CD14-positive monocyte (primary cell): ENCODE measurements around the gene SLC17A1. TPM values are rescaled to one million over a fixed set of nuclear protein-coding genes. Genes with fewer than 3 reads are reported as not detected.

Experiments used
- DNase-seq, 3 donors: peaks; one replicate each; pipeline ENCODE4 v3.0.0-alpha.2; 2011 to 2022
- H2AFZ ChIP-seq: 2 replicates; pipeline ENCODE4 v1.6.0; 2012; ENCODE audit warnings: mild to moderate bottlenecking, low read depth, low read length, inconsistent platforms; ENCODE audit not compliant: insufficient read depth, poor library complexity, severe bottlenecking
- H3K27ac ChIP-seq, 2 donors: 1 replicate in 1 of 2; 2 replicates in 1 of 2; pipeline ENCODE4 v1.5.1; 2012 to 2013; ENCODE audit warnings: low read length in 2 of 2, control low read depth in 1 of 2, inconsistent platforms in 1 of 2, low read depth in 1 of 2, mild to moderate bottlenecking in 1 of 2
- H3K27me3 ChIP-seq, 2 donors: one replicate each; pipeline versions ENCODE4 v1.6.0 to v1.6.1; 2011 to 2013; ENCODE audit warnings: low read length in 2 of 2; ENCODE audit not compliant: control insufficient read depth in 2 of 2, insufficient read depth in 2 of 2
- H3K36me3 ChIP-seq, 2 donors: replicated peaks in 1 of 2; 1 replicate in 1 of 2; 2 replicates in 1 of 2; pipeline versions ENCODE4 v1.5.1 to v1.6.1; 2012 to 2013; ENCODE audit warnings: low read length in 2 of 2, control low read depth in 1 of 2, inconsistent platforms in 1 of 2, mild to moderate bottlenecking in 1 of 2; ENCODE audit not compliant: insufficient read depth in 2 of 2, control insufficient read depth in 1 of 2
- H3K4me1 ChIP-seq, 2 donors: 1 replicate in 1 of 2; 2 replicates in 1 of 2; pipeline versions ENCODE4 v1.5.1 to v1.6.1; 2012 to 2013; ENCODE audit warnings: low read length in 2 of 2, control low read depth in 1 of 2, inconsistent platforms in 1 of 2, mild to moderate bottlenecking in 1 of 2, moderate library complexity in 1 of 2; ENCODE audit not compliant: insufficient read depth in 2 of 2, control insufficient read depth in 1 of 2
- H3K4me2 ChIP-seq: replicated peaks from 2 replicates; pipeline ENCODE3; 2012; ENCODE audit warnings: low read length, moderate library complexity, mild to moderate bottlenecking; ENCODE audit not compliant: poor library complexity, severe bottlenecking; ENCODE audit errors: extremely low read depth
- H3K4me3 ChIP-seq, 3 experiments: fragments of 200-600 bp in 1 of 3; sonication (generic) in 1 of 3; replicated peaks in 1 of 3; 1 replicate in 2 of 3; 2 replicates in 1 of 3; pipeline ENCODE4 v1.5.1; 2011 to 2013; ENCODE audit warnings: low read length in 3 of 3, mild to moderate bottlenecking in 3 of 3, control low read depth in 2 of 3, low read depth in 2 of 3, inconsistent platforms in 1 of 3, moderate library complexity in 1 of 3
- H3K79me2 ChIP-seq: 2 replicates; pipeline ENCODE4 v1.6.0; 2012; ENCODE audit warnings: mild to moderate bottlenecking, control low read depth, inconsistent platforms, low read length, moderate library complexity; ENCODE audit not compliant: insufficient read depth
- H3K9ac ChIP-seq: 2 replicates; pipeline ENCODE4 v1.6.0; 2017; ENCODE audit warnings: low read length, mild to moderate bottlenecking; ENCODE audit not compliant: insufficient read depth, poor library complexity, severe bottlenecking
- H3K9me3 ChIP-seq, 2 donors: replicated peaks in 1 of 2; 1 replicate in 1 of 2; 2 replicates in 1 of 2; pipeline versions ENCODE4 v1.5.1 to v1.6.1; 2012 to 2013; ENCODE audit warnings: low read length in 2 of 2, control low read depth in 1 of 2; ENCODE audit not compliant: control insufficient read depth in 1 of 2, insufficient read depth in 1 of 2
- H4K20me1 ChIP-seq: 2 replicates; pipeline ENCODE4 v1.6.0; 2012; ENCODE audit warnings: mild to moderate bottlenecking, low read length, control low read depth, moderate library complexity; ENCODE audit not compliant: insufficient read depth
- H3K27ac Mint-ChIP-seq, 7 donors: one replicate each; pipeline ENCODE4 v1.8.0; 2020; ENCODE audit warnings: mild to moderate bottlenecking in 7 of 7, mixed read lengths in 7 of 7, moderate library complexity in 6 of 7, inconsistent platforms in 2 of 7
- H3K27me3 Mint-ChIP-seq, 3 donors: one replicate each; pipeline ENCODE4 v1.8.0; 2021 to 2022; ENCODE audit warnings: low read depth in 3 of 3, mild to moderate bottlenecking in 3 of 3, mixed read lengths in 3 of 3, moderate library complexity in 3 of 3, inconsistent platforms in 1 of 3
- H3K36me3 Mint-ChIP-seq, 2 donors: one replicate each; pipeline ENCODE4 v1.8.0; 2020; ENCODE audit warnings: mixed read lengths in 2 of 2, inconsistent platforms in 1 of 2, mild to moderate bottlenecking in 1 of 2
- H3K4me1 Mint-ChIP-seq: one replicate; pipeline ENCODE4 v1.8.0; 2020; ENCODE audit warnings: mild to moderate bottlenecking, mixed read lengths
- H3K4me3 Mint-ChIP-seq, 2 donors: one replicate each; pipeline ENCODE4 v1.8.0; 2020; ENCODE audit warnings: mild to moderate bottlenecking in 2 of 2, mixed read lengths in 2 of 2, moderate library complexity in 1 of 2
- H3K9me3 Mint-ChIP-seq, 7 donors: one replicate each; pipeline ENCODE4 v1.8.0; 2020 to 2022; ENCODE audit warnings: mixed read lengths in 7 of 7, mild to moderate bottlenecking in 6 of 7, moderate library complexity in 6 of 7, inconsistent platforms in 2 of 7
- WGBS: methylation state at CpG from one replicate; pipeline ENCODE4 v1.1.5; 2013; ENCODE audit warnings: missing lambda C conversion rate; ENCODE audit not compliant: insufficient coverage; 5-methylcytosine and 5-hydroxymethylcytosine counted together
- intact Hi-C, 2 donors: fragments of 100-400 bp; cut with micrococcal nuclease; formaldehyde crosslinking; loops; one replicate each; pipeline versions ENCODE4 v1.15.0 to v1.15.1; 2023
- polyA plus RNA-seq, 3 donors: library from polyadenylated mRNA; depleted of rRNA in 1 of 3; unstranded in 2 of 3; stranded (reverse) in 1 of 3; fragments of 300-500 nt in 2 of 3; fragments of >200 nt in 1 of 3; fragmentation: Illumina TruSeq in 2 of 3; gene quantifications; 1 replicate in 2 of 3; 2 replicates in 1 of 3; pipeline ENCODE4 v1.2.3, GENCODE V29; 2012 to 2021
- TF ChIP-seq, protein P1 (sequence below): fragments of 200-600 bp; IDR thresholded peaks from one replicate; pipeline ENCODE4 v1.8.0; 2022; ENCODE audit warnings: antibody characterized with exemption, mild to moderate bottlenecking

The SLC17A1 gene
- polyA plus RNA-seq, 3 donors = not detected

- no peak overlapping the region for H2AFZ ChIP-seq
- H3K36me3 Mint-ChIP-seq = no peaks in the 10 kb centered on the region
- WGBS = 79% methylated on average over 3 of the region's 3 CpGs
- no peak overlapping the region for H3K4me2 ChIP-seq
- no peak overlapping the region for H3K9ac ChIP-seq
- no peaks in the 10 kb centered on the region for H3K36me3 ChIP-seq
- TF ChIP-seq, protein P1, sequence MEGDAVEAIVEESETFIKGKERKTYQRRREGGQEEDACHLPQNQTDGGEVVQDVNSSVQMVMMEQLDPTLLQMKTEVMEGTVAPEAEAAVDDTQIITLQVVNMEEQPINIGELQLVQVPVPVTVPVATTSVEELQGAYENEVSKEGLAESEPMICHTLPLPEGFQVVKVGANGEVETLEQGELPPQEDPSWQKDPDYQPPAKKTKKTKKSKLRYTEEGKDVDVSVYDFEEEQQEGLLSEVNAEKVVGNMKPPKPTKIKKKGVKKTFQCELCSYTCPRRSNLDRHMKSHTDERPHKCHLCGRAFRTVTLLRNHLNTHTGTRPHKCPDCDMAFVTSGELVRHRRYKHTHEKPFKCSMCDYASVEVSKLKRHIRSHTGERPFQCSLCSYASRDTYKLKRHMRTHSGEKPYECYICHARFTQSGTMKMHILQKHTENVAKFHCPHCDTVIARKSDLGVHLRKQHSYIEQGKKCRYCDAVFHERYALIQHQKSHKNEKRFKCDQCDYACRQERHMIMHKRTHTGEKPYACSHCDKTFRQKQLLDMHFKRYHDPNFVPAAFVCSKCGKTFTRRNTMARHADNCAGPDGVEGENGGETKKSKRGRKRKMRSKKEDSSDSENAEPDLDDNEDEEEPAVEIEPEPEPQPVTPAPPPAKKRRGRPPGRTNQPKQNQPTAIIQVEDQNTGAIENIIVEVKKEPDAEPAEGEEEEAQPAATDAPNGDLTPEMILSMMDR = no peak
- H3K9me3 Mint-ChIP-seq = peaks cover 0 to 5% (median 2%) of the 10 kb centered on the region in 7 donors
- no peaks in the 10 kb centered on the region for H4K20me1 ChIP-seq
- no peak overlapping the region for H3K4me3 ChIP-seq
- H3K27ac Mint-ChIP-seq = no peak overlapping the region
- H3K27ac ChIP-seq = no peak overlapping the region
- no peaks in the 10 kb centered on the region for H3K9me3 ChIP-seq
- H3K27me3 ChIP-seq = no peaks in the 10 kb centered on the region
- H3K4me3 Mint-ChIP-seq = no peak overlapping the region
- H3K4me1 ChIP-seq = no peaks in the 10 kb centered on the region
- intact Hi-C loops = no loop called here
- H3K27me3 Mint-ChIP-seq = peaks cover 1 to 4% (median 2%) of the 10 kb centered on the region in 3 donors
- H3K4me1 Mint-ChIP-seq = no peaks in the 10 kb centered on the region
- DNase-seq = no peak
- H3K79me2 ChIP-seq = no peaks in the 10 kb centered on the region
Observed at GRCh38 chr6:25815194-25815593, 16.7 kb downstream of the SLC17A1 start.

DNA sequence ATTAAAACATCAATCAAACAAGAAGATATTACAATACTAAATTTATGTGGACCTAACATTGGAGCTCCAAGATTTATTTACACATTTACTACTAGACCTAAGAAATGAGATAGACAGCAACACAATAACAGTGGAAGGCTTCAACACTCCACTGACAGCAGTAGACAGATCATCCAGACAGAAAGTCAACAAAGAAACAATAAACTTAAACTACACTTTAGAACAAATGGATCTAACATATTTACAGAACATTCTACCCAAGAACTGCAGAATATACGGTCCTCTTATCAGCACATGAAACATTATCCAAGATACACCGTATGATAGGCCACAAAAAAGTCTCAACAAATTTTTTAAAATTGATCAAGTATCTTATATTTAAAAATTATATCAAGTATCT is 27.0 kb downstream of the SLC17A1 start:
- Histone ChIP-seq H2AFZ (no peak overlapping the region), H3K9me3 (peaks cover 0 to 4% of the 10 kb centered on the region in 2 donors), H3K9ac (no peak overlapping the region), H3K4me2 (no peak overlapping the region), H4K20me1 (no peaks in the 10 kb centered on the region), H3K4me1 (no peaks in the 10 kb centered on the region), H3K79me2 (no peaks in the 10 kb centered on the region), H3K27me3 (no peaks in the 10 kb centered on the region), H3K36me3 (no peaks in the 10 kb centered on the region), H3K4me3 (no peak overlapping the region), H3K27ac (no peak overlapping the region)
- H3K27me3 Mint-ChIP-seq = no peaks in the 10 kb centered on the region
- peaks cover 0 to 8% (median 4%) of the 10 kb centered on the region in 7 donors for H3K9me3 Mint-ChIP-seq
- no peak overlapping the region for H3K27ac Mint-ChIP-seq
- H3K4me3 Mint-ChIP-seq = no peak overlapping the region
- intact Hi-C loops = no loop called here
- TF ChIP-seq, protein P1 = no peak
- no peaks in the 10 kb centered on the region for H3K4me1 Mint-ChIP-seq
- H3K36me3 Mint-ChIP-seq = no peaks in the 10 kb centered on the region
- no CpG with 5 or more reads among the region's 2 CpGs for WGBS
- DNase-seq = no peak
